Adrenal gland (tissue), 12 donors: Measurements from ENCODE around the gene CASQ1. TPM values are rescaled to one million over a fixed set of nuclear protein-coding genes. Genes with fewer than 3 reads are reported as not detected.

ENCODE experiments used
- DNase-seq, 7 donors: peaks; one replicate each; pipeline ENCODE4 v3.0.0-alpha.2; 2019 to 2020
- H3K27ac ChIP-seq, 5 donors: fragments of 200-600 bp; sonication (generic) in 4 of 5; 1 replicate in 3 of 5; 2 replicates in 2 of 5; pipeline versions ENCODE4 v1.5.1 to v1.8.0; 2016 to 2020; ENCODE audit warnings: mild to moderate bottlenecking in 1 of 5
- H3K27me3 ChIP-seq: fragments of 200-600 bp; 2 replicates; pipeline ENCODE4 v1.8.0; 2021
- H3K36me3 ChIP-seq, 2 donors: fragments of 200-600 bp; replicated peaks in 1 of 2; 1 replicate in 1 of 2; 2 replicates in 1 of 2; pipeline versions ENCODE4 v1.5.1 to v1.8.0; 2018 to 2022
- H3K4me1 ChIP-seq, 2 donors: fragments of 200-600 bp; replicated peaks in 1 of 2; 1 replicate in 1 of 2; 2 replicates in 1 of 2; pipeline versions ENCODE4 v1.5.1 to v1.8.0; 2018 to 2021
- H3K4me3 ChIP-seq, 4 donors: fragments of 200-600 bp; sonication (generic) in 3 of 4; one replicate each; pipeline ENCODE4 v1.5.1; 2016 to 2018
- H3K9me3 ChIP-seq, 3 donors: fragments of 200-600 bp; sonication (generic) in 1 of 3; replicated peaks in 1 of 3; 1 replicate in 2 of 3; 2 replicates in 1 of 3; pipeline versions ENCODE4 v1.5.1 to v1.8.0; 2016 to 2021
- POLR2A ChIP-seq, 2 donors: fragments of 450-650 bp; IDR thresholded peaks; one replicate each; pipeline ENCODE4 v1.6.1; 2017; ENCODE audit warnings: antibody characterized with exemption in 2 of 2, mild to moderate bottlenecking in 2 of 2, moderate library complexity in 1 of 2
- WGBS, 4 donors: extraction: QIAGEN DNeasy Blood & Tissue Kit in 2 of 4; methylation state at CpG; one replicate each; pipeline versions ENCODE4 v1.1.5 to v1.1.7; 2013 to 2017; 5-methylcytosine and 5-hydroxymethylcytosine counted together
- intact Hi-C, 2 donors: fragments of 100-400 bp; cut with DNase I; formaldehyde crosslinking; loops; one replicate each; pipeline versions ENCODE4 v1.14.1 to v1.15.0; 2022 to 2023
- polyA plus RNA-seq, 3 donors: library from polyadenylated mRNA; stranded (reverse); fragments of 200-250 nt in 2 of 3; fragments of 350-450 nt in 1 of 3; fragmentation: Illumina TruSeq in 1 of 3; extraction: RNeasy Lipid Tissue Mini Kit (QIAGEN cat#74804) in 1 of 3; gene quantifications; one replicate each; pipeline ENCODE4 v1.2.3, GENCODE V29; 2013 to 2014
- total RNA-seq, 9 donors: library from RNA; depleted of rRNA in 4 of 9; stranded (reverse); fragments of >200 nt in 4 of 9; fragments of 120-200 nt in 1 of 9; fragmentation: NEBNext Ultra II Directional in 1 of 9; extraction: Animal tissue kit (Norgen Biotek cat#: 25700) in 1 of 9; gene quantifications; one replicate each; pipeline versions ENCODE4 v1.1.0 to v1.2.4, GENCODE V29; 2013 to 2023
- TF ChIP-seq, protein P1 (sequence below), 6 experiments: fragments of 450-650 bp in 4 of 6; fragments of 200-600 bp in 2 of 6; sonication (generic) in 1 of 6; IDR thresholded peaks; 1 replicate in 5 of 6; 2 replicates in 1 of 6; pipeline versions ENCODE4 v1.5.1 to v1.8.0; 2016 to 2021; ENCODE audit warnings: antibody characterized with exemption in 6 of 6, mild to moderate bottlenecking in 2 of 6, moderate library complexity in 1 of 6
- donor health status: healthy with polysubstance abuse.
- donor health status: Bipolar disorder and iron deficiency.
- donor health status: DM: yes; HTN: yes; CAD: no.
- donor health status: DM: no; HTN: no; CAD: no.
- donor health status: DM: no; HTN: no; CAD: no.
- donor health status: DM: yes; HTN: yes; CAD: no.

Gene CASQ1
- total and polyA plus RNA-seq, 12 donors = 0.11 to 1.6 (median 0.17) TPM; not detected in 7

DNA sequence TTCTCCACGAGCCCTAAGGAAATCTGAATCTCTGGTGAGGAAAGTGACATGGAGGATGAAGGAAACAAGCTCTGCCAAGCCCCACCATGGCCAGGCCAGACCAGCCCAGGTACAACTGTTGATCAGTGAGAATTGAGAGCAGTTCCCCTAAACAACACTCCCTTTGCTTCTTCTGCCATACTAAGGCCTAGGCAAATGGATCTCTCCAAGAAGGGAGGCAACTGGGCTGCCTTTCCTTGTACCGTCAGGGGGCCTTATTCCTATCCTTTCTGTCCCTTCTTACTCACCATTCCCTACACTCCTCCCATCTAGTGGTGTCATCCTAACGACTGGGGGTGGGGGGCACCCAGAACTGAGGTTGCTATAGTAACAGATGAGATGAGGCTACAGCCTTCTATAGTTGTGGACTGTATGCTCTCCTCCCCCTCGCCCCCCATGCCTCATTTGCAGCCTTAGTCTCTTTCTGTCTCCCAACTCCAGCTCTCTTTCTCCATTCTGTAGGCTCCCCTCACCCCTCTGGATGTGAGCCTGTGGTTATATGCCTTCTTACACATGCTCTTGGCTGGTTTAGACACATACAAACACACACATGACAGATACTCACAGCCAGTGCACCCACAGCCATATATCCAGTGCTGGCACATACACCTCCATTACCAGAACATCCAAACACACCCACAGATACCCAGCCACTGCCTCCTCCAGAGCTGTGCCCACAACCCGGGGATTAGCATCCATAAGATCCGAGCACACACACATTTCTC, 18.4 kb downstream of the CASQ1 start:
- H3K9me3 ChIP-seq = no peaks in the 10 kb centered on the region
- intact Hi-C loops = loop anchor here in 1 of 2 donors (5.0 kb wide), 1 partner anchor 49 kb away; no protein-coding TSS in a partner anchor
- TF ChIP-seq POLR2A (IDR thresholded peaks at IDR 0.05) = no peak
- TF ChIP-seq, protein P1, sequence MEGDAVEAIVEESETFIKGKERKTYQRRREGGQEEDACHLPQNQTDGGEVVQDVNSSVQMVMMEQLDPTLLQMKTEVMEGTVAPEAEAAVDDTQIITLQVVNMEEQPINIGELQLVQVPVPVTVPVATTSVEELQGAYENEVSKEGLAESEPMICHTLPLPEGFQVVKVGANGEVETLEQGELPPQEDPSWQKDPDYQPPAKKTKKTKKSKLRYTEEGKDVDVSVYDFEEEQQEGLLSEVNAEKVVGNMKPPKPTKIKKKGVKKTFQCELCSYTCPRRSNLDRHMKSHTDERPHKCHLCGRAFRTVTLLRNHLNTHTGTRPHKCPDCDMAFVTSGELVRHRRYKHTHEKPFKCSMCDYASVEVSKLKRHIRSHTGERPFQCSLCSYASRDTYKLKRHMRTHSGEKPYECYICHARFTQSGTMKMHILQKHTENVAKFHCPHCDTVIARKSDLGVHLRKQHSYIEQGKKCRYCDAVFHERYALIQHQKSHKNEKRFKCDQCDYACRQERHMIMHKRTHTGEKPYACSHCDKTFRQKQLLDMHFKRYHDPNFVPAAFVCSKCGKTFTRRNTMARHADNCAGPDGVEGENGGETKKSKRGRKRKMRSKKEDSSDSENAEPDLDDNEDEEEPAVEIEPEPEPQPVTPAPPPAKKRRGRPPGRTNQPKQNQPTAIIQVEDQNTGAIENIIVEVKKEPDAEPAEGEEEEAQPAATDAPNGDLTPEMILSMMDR (IDR thresholded peaks at IDR 0.05) = no peak
- H3K27ac ChIP-seq = peak overlapping the region in 3 of 5 donors; percentile 31 to 94 (median 60)
- peaks cover 0 to 29% of the 10 kb centered on the region in 2 donors for H3K36me3 ChIP-seq
- H3K27me3 ChIP-seq = no peaks in the 10 kb centered on the region
- 56 to 65% (median 61%) methylated on average over 6 of the region's 6 CpGs for WGBS, 4 donors
- H3K4me3 ChIP-seq = no peak overlapping the region
- peak in 1 of 7 donors; percentile 50 for DNase-seq
- H3K4me1 ChIP-seq = peaks cover 19 to 56% of the 10 kb centered on the region in 2 donors

DNA sequence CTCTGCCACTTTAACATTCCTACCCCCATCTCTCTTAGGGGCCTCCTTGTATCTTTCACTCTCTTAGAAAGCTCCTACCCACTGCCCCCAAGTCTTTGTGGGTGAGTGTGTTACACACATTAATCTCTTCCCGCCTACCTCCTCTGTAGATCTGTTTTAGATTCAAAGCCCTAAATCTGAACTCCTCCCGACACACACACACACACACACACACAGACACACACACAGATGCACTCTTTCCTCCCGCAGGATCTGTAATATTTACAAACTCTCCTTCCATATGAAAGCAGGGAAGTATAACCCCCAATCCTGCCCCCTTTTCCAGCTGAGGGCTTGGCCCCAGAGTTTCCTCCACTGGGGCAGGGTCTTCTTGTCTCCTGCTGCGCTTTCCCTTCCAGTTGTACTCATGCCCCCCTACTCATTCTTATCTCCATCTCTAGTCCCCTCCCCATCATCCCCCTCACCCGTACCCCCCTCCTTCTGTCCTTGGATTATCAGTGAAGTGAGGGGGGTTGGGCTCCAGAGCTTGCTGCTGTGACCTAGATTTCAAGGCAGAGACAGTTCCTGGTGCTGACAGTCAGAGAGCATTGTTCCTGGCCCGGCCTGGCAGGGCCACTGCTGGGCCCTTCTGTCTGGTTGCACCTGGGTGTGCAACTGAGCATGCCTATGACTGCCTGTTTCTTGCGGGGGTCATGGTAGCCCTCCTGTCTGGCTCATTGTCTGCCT, 19.1 kb downstream of the CASQ1 start:
- Histone ChIP-seq H3K9me3 (no peaks in the 10 kb centered on the region), H3K4me1 (peaks cover 19 to 56% of the 10 kb centered on the region in 2 donors), H3K27ac (peak overlapping the region in 4 of 5 donors; percentile 0 to 94 (median 46)), H3K27me3 (no peaks in the 10 kb centered on the region), H3K4me3 (no peak overlapping the region), H3K36me3 (peaks cover 0 to 37% of the 10 kb centered on the region in 2 donors)
- intact Hi-C loops = loop anchor here in 1 of 2 donors (5.0 kb wide), 1 partner anchor 48 kb away; no protein-coding TSS in a partner anchor
- peak; percentile 60 to 90 (median 73) for DNase-seq
- TF ChIP-seq, protein P1 (IDR thresholded peaks at IDR 0.05) = no peak
- 28 to 33% (median 29%) methylated on average over 6 to 7 of the region's 7 CpGs for WGBS, 4 donors

GRCh38 chr1:160210561-160210960, 20.2 kb downstream of the CASQ1 start:
- H3K27ac ChIP-seq = peak overlapping the region in 2 of 5 donors; percentile 60 to 94
- no peaks in the 10 kb centered on the region for H3K9me3 ChIP-seq
- H3K27me3 ChIP-seq = no peaks in the 10 kb centered on the region
- H3K4me1 ChIP-seq = peaks cover 19 to 51% of the 10 kb centered on the region in 2 donors
- intact Hi-C loops = no loop called here
- peaks cover 0 to 48% of the 10 kb centered on the region in 2 donors for H3K36me3 ChIP-seq
- DNase-seq = peak in 1 of 7 donors; percentile 54
- TF ChIP-seq, protein P1 (IDR thresholded peaks at IDR 0.05) = no peak
- TF ChIP-seq POLR2A (IDR thresholded peaks at IDR 0.05) = no peak
- no peak overlapping the region for H3K4me3 ChIP-seq
- WGBS, 4 donors = 38 to 48% (median 41%) methylated on average over 5 of the region's 5 CpGs
